A549 treated with AZD9567 at 1 μM for 4 hours (cell line): Measurements from ENCODE around the gene SNX24. TPM values are rescaled to one million over a fixed set of nuclear protein-coding genes. Genes with fewer than 3 reads are reported as not detected.

ENCODE experiments used
- total RNA-seq: library from RNA; stranded (reverse); fragments of 200-300 nt; extraction: Qiagen RNA extraction; gene quantifications from 5 replicates; pipeline ENCODE4 v1.2.3, GENCODE V29; 2022; ENCODE audit not compliant: insufficient read depth

The SNX24 gene
- total RNA-seq, result 20.1 to 32.4 TPM (median 24.0 TPM) in 5 replicates

GRCh38 chr5:122845229-122846050 lies at the start of gene SNX24:
Gene SNX24 (plus strand): TSS chr5:122845613. CDS start chr5:122845634, 21 bp downstream.

GRCh38 chr5:123036391-123037103 lies 191.1 kb downstream of the SNX24 start, which contains the start of gene PPIC:
Gene PPIC (minus strand): TSS chr5:123036725. CDS start chr5:123036625, 100 bp downstream.

Other genes with a start within 250 kb of the SNX24 start
- 36.9 to 63.3 TPM (median 39.8 TPM) in 5 replicates for gene SNX2, start 70.5 kb upstream of the SNX24 start, total RNA-seq
- gene PPIC, start 191.1 kb downstream of the SNX24 start, total RNA-seq, result 16.4 to 19.1 TPM (median 17.8 TPM) in 5 replicates
- gene PRDM6, start 243.6 kb downstream of the SNX24 start, total RNA-seq, result 0.07 to 0.28 TPM (median 0.09 TPM) in 4 of 5 replicates, not detected in the other